Suppressor macrophage (primary cell): ENCODE measurements around the gene RBMS2.

Experiments used
- DNase-seq, 4 experiments: peaks; one replicate each; pipeline ENCODE4 v3.0.0-alpha.2; 2020 to 2022

Gene RBMS2

GRCh38 chr12:56631790-56632700, 110.4 kb downstream of the RBMS2 start:
- DNase-seq, result peak; percentile 47 to 68 (median 64)

GRCh38 chr12:56632701-56633467, 111.3 kb downstream of the RBMS2 start:
- DNase-seq, result peak in 2 of 4 experiments; percentile 8 to 14

- no peak for DNase-seq
These were observed 112.0 kb downstream of the RBMS2 start for GRCh38 chr12:56633468-56634241.

GRCh38 chr12:56634242-56634836, 112.7 kb downstream of the RBMS2 start:
- peak in 2 of 4 experiments; percentile 19 to 33 for DNase-seq

- peak; percentile 46 to 77 (median 63) for DNase-seq
These were observed 113.5 kb downstream of the RBMS2 start for GRCh38 chr12:56634837-56635791.

GRCh38 chr12:56635806-56636674, 114.4 kb downstream of the RBMS2 start:
- DNase-seq, result peak; percentile 78 to 89 (median 86)

GRCh38 chr12:56636675-56637540, 115.3 kb downstream of the RBMS2 start:
- peak; percentile 92 to 94 (median 93) for DNase-seq

GRCh38 chr12:56637621-56638020, 116.0 kb downstream of the RBMS2 start:
- no peak for DNase-seq

GRCh38 chr12:56641219-56641618, 119.6 kb downstream of the RBMS2 start:
- peak in 2 of 4 experiments; percentile 12 to 16 for DNase-seq

- no peak for DNase-seq
These were observed 123.0 kb downstream of the RBMS2 start for GRCh38 chr12:56644654-56645053.

- DNase-seq, result peak; percentile 21 to 55 (median 32)
These were observed 123.6 kb downstream of the RBMS2 start for GRCh38 chr12:56645201-56645716.
